ENCODE data around the gene CTNND2. TPM values are rescaled to one million over a fixed set of nuclear protein-coding genes. Genes with fewer than 3 reads are reported as not detected.

Gene CTNND2
- total RNA-seq, 4 donors from 2014 or later, result 0.18 to 14.9 (median 0.47) TPM; not detected in 1

- no peak overlapping the region for H3K27ac ChIP-seq
- H3K9me3 ChIP-seq, result no peaks in the 10 kb centered on the region
- no peaks in the 10 kb centered on the region for H3K27me3 ChIP-seq
- TF ChIP-seq CTCF (IDR thresholded peaks at IDR 0.05) (no peak), POLR2A (IDR thresholded peaks at IDR 0.05) (no peak)
- no peak overlapping the region for H3K4me3 ChIP-seq
- DNase-seq, result no peak
- no peaks in the 10 kb centered on the region for H3K4me1 ChIP-seq
- H3K36me3 ChIP-seq, result no peaks in the 10 kb centered on the region
Measured at GRCh38 chr5:11197726-11198125, 706.5 kb downstream of the CTNND2 start.

- TF ChIP-seq POLR2A (IDR thresholded peaks at IDR 0.05), result no peak
- TF ChIP-seq CTCF (IDR thresholded peaks at IDR 0.05), result no peak
- Histone ChIP-seq H3K4me3 (no peak overlapping the region), H3K27ac (no peak overlapping the region), H3K27me3 (no peaks in the 10 kb centered on the region), H3K36me3 (no peaks in the 10 kb centered on the region), H3K9me3 (no peaks in the 10 kb centered on the region), H3K4me1 (no peaks in the 10 kb centered on the region)
- no peak for DNase-seq
Measured at GRCh38 chr5:11191673-11192072, 712.6 kb downstream of the CTNND2 start.

- no peak overlapping the region for H3K4me3 ChIP-seq
- no peak for TF ChIP-seq POLR2A (IDR thresholded peaks at IDR 0.05)
- TF ChIP-seq CTCF (IDR thresholded peaks at IDR 0.05), result no peak
- no peak for DNase-seq
- H3K27me3 ChIP-seq, result no peaks in the 10 kb centered on the region
- no peaks in the 10 kb centered on the region for H3K36me3 ChIP-seq
- H3K9me3 ChIP-seq, result no peaks in the 10 kb centered on the region
- no peaks in the 10 kb centered on the region for H3K4me1 ChIP-seq
- H3K27ac ChIP-seq, result no peak overlapping the region
Measured at GRCh38 chr5:11182441-11183080, 721.7 kb downstream of the CTNND2 start.

- Histone ChIP-seq H3K4me1 (no peaks in the 10 kb centered on the region), H3K27me3 (no peaks in the 10 kb centered on the region), H3K27ac (no peak overlapping the region), H3K4me3 (no peak overlapping the region), H3K36me3 (no peaks in the 10 kb centered on the region), H3K9me3 (no peaks in the 10 kb centered on the region)
- DNase-seq, result no peak
- no peak for TF ChIP-seq CTCF (IDR thresholded peaks at IDR 0.05)
- TF ChIP-seq POLR2A (IDR thresholded peaks at IDR 0.05), result no peak
Measured at GRCh38 chr5:11181940-11182339, 722.3 kb downstream of the CTNND2 start.

- Histone ChIP-seq H3K27me3 (no peaks in the 10 kb centered on the region), H3K9me3 (no peaks in the 10 kb centered on the region), H3K27ac (no peak overlapping the region), H3K36me3 (no peaks in the 10 kb centered on the region), H3K4me1 (no peaks in the 10 kb centered on the region), H3K4me3 (no peak overlapping the region)
- TF ChIP-seq POLR2A (IDR thresholded peaks at IDR 0.05) (no peak), CTCF (IDR thresholded peaks at IDR 0.05) (no peak)
- no peak for DNase-seq
Measured at GRCh38 chr5:11180890-11181289, 723.4 kb downstream of the CTNND2 start.

Measured in Peyer's patch (tissue), 4 donors.